Panc1 (cell line): Measurements from ENCODE around the gene GCSAM. TPM values are rescaled to one million over a fixed set of nuclear protein-coding genes. Genes with fewer than 3 reads are reported as not detected.

Experiments used
- ATAC-seq: fragments of 200-7000 bp; cut with Tn5 transposase; 2 replicates; pipeline ENCODE4 v1.9.1; 2020; ENCODE audit warnings: mild to moderate bottlenecking, moderate library complexity
- BruUV-seq: library from RNA; stranded (reverse); fragments of 400-500 nt; replicated peaks from 2 replicates; lab custom pipeline; 2021; lab: Mats Ljungman, UMichigan
- CTCF ChIA-PET: fragments of 300-600 bp; sonication (Branson Sonifier 250); formaldehyde crosslinking; loops from one replicate; lab custom pipeline; 2022; ENCODE audit warnings: antibody characterized with exemption; lab: Charles Lee
- POLR2A ChIA-PET: fragments of 300-600 bp; sonication (Branson Sonifier 250); formaldehyde crosslinking; loops from one replicate; lab custom pipeline; 2022; ENCODE audit warnings: antibody characterized with exemption; lab: Charles Lee
- DNase-seq: peaks from one replicate; pipeline ENCODE4 v3.0.0-alpha.2; 2010; ENCODE audit warnings: low read depth, low spot score
- H3K27ac ChIP-seq: 2 replicates; pipeline ENCODE4 v1.5.1; 2011; ENCODE audit warnings: mild to moderate bottlenecking, low read length, inconsistent platforms
- H3K27me3 ChIP-seq: fragments of 200-500 bp; sonication (Bioruptor generic); 2 replicates; pipeline ENCODE4 v1.6.0; 2014; ENCODE audit warnings: low read length, inconsistent platforms; ENCODE audit not compliant: control insufficient read depth, insufficient read depth
- H3K36me3 ChIP-seq: fragments of 200-500 bp; sonication (Bioruptor generic); 2 replicates; pipeline ENCODE4 v1.5.1; 2014; ENCODE audit warnings: inconsistent platforms, mild to moderate bottlenecking, low read length, moderate library complexity; ENCODE audit not compliant: control insufficient read depth, insufficient read depth
- H3K4me1 ChIP-seq: 2 replicates; pipeline ENCODE4 v1.5.1; 2011; ENCODE audit warnings: inconsistent platforms, mild to moderate bottlenecking, low read length, moderate library complexity; ENCODE audit not compliant: control insufficient read depth, insufficient read depth
- H3K4me3 ChIP-seq, 2 experiments: 2 replicates each; pipeline ENCODE4 v1.5.1; 2011 to 2012; ENCODE audit warnings: low read depth in 2 of 2, low read length in 2 of 2, mild to moderate bottlenecking in 2 of 2, inconsistent platforms in 1 of 2, moderate library complexity in 1 of 2
- H3K9me3 ChIP-seq: fragments of 200-500 bp; sonication (Bioruptor generic); 2 replicates; pipeline ENCODE4 v1.5.1; 2014; ENCODE audit warnings: low read depth, mild to moderate bottlenecking, inconsistent platforms, low read length, moderate library complexity; ENCODE audit not compliant: control insufficient read depth, insufficient read depth
- CTCF ChIP-seq: fragments of 450-650 bp; IDR thresholded peaks from 2 replicates; pipeline ENCODE4 v1.5.1; 2017; ENCODE audit warnings: mild to moderate bottlenecking
- POLR2AphosphoS5 ChIP-seq: IDR thresholded peaks from 2 replicates; pipeline ENCODE4 v1.6.1; 2012; ENCODE audit warnings: mild to moderate bottlenecking, low read depth, low read length, moderate library complexity
- REST ChIP-seq, 2 experiments: IDR thresholded peaks; 2 replicates each; pipeline ENCODE4 v1.6.1; 2011 to 2012; ENCODE audit warnings: low read depth in 2 of 2, control low read depth in 1 of 2, low read length in 1 of 2, mild to moderate bottlenecking in 1 of 2, moderate library complexity in 1 of 2; ENCODE audit not compliant: insufficient read depth in 1 of 2
- SIN3A ChIP-seq: IDR thresholded peaks from 2 replicates; pipeline ENCODE4 v1.6.1; 2012; ENCODE audit warnings: low read depth, mild to moderate bottlenecking, low read length, moderate library complexity, borderline replicate concordance; ENCODE audit not compliant: insufficient read depth
- TCF7L2 ChIP-seq: IDR thresholded peaks from 2 replicates; pipeline ENCODE4 v1.6.1; 2011; ENCODE audit warnings: mild to moderate bottlenecking, low read depth, low read length, inconsistent platforms
- in situ Hi-C: cut with HindIII; loops from 2 replicates; pipeline ENCODE4 v1.10.0; 2016; ENCODE audit warnings: low sequenced_read_pairs, low pct_unique_long_range_greater_than_20kb
- intact Hi-C: fragments of 100-400 bp; cut with micrococcal nuclease; formaldehyde crosslinking; loops from one replicate; pipeline ENCODE4 v1.10.0; 2022; ENCODE audit not compliant: unreplicated experiment
- total RNA-seq: library from RNA; stranded (reverse); gene quantifications from one replicate; pipeline ENCODE4 v1.2.1, GENCODE V29; 2021; ENCODE audit not compliant: unreplicated experiment

GCSAM gene
- total RNA-seq, 1 experiment from 2014 or later = 0.08 TPM

GRCh38 chr3:112115806-112116383 is 17.2 kb downstream of the GCSAM start:
- intact Hi-C loops = no loop called here
- Histone ChIP-seq H3K9me3 (no peaks in the 10 kb centered on the region), H3K36me3 (no peaks in the 10 kb centered on the region), H3K27ac (no peak overlapping the region), H3K4me3 (no peak overlapping the region), H3K27me3 (no peaks in the 10 kb centered on the region), H3K4me1 (no peaks in the 10 kb centered on the region)
- POLR2A ChIA-PET = no interaction called here
- CTCF ChIA-PET = no interaction called here
- DNase-seq (no peak), ATAC-seq (no peak)
- TF ChIP-seq TCF7L2 (no peak), CTCF (no peak), REST (IDR thresholded peaks at IDR 0.05; ENCODE audit: insufficient read depth in 1 of 2, low read depth in 2 of 2, low read length in 1 of 2) (no peak), SIN3A (no peak), POLR2AphosphoS5 (no peak)
- no TSS peak for BruUV-seq
- in situ Hi-C loops = no loop called here

- POLR2A ChIA-PET = no interaction called here
- Histone ChIP-seq H3K9me3 (no peaks in the 10 kb centered on the region), H3K27me3 (no peaks in the 10 kb centered on the region), H3K36me3 (no peaks in the 10 kb centered on the region), H3K4me1 (no peaks in the 10 kb centered on the region), H3K27ac (no peak overlapping the region), H3K4me3 (no peak overlapping the region)
- no TSS peak for BruUV-seq
- CTCF ChIA-PET = no interaction called here
- ATAC-seq (no peak), DNase-seq (no peak)
- intact Hi-C loops = no loop called here
- TF ChIP-seq SIN3A = no peak
- no peak for TF ChIP-seq POLR2AphosphoS5
- no peak for TF ChIP-seq REST (IDR thresholded peaks at IDR 0.05; ENCODE audit: insufficient read depth in 1 of 2, low read depth in 2 of 2, low read length in 1 of 2)
- no peak for TF ChIP-seq CTCF
- no peak for TF ChIP-seq TCF7L2
- in situ Hi-C loops = no loop called here
These were observed 17.8 kb downstream of the GCSAM start for GRCh38 chr3:112115161-112115739.
